B cell (primary cell): ENCODE data around the gene ASIC4. TPM values are rescaled to one million over a fixed set of nuclear protein-coding genes. Genes with fewer than 3 reads are reported as not detected.

Experiments used
- ATAC-seq: fragments of 200-7000 bp; cut with Tn5 transposase; one replicate; pipeline ENCODE4 v1.10.0; 2021; ENCODE audit warnings: low read depth, mild to moderate bottlenecking, moderate number of reproducible peaks, moderate library complexity
- CTCF ChIA-PET: fragments of 350-600 bp; sonication (Branson Sonifier 250); formaldehyde crosslinking; loops from one replicate; lab custom pipeline; 2021; ENCODE audit warnings: antibody characterized with exemption, inconsistent platforms; lab: Charles Lee
- POLR2A ChIA-PET: fragments of 350-600 bp; sonication (Branson Sonifier 250); formaldehyde crosslinking; loops from one replicate; lab custom pipeline; 2021; ENCODE audit warnings: antibody characterized with exemption; lab: Charles Lee
- DNase-seq: peaks from one replicate; pipeline ENCODE4 v3.0.0; 2013
- H2AFZ ChIP-seq: 2 replicates; pipeline ENCODE4 v1.6.1; 2012; ENCODE audit warnings: mild to moderate bottlenecking, low read depth, low read length; ENCODE audit not compliant: insufficient read depth, poor library complexity, severe bottlenecking
- H3K27ac ChIP-seq, 2 donors: 1 replicate in 1 of 2; 2 replicates in 1 of 2; pipeline ENCODE4 v1.5.1; 2012 to 2013; ENCODE audit warnings: low read length in 2 of 2, mild to moderate bottlenecking in 2 of 2, moderate library complexity in 1 of 2
- H3K27me3 ChIP-seq, 4 experiments: fragments of 200-600 bp in 1 of 4; sonication (generic) in 1 of 4; replicated peaks in 1 of 4; 1 replicate in 2 of 4; 2 replicates in 2 of 4; pipeline versions ENCODE4 v1.6.1 to v1.7.0; 2013 to 2016; ENCODE audit warnings: low read length in 3 of 4, mild to moderate bottlenecking in 2 of 4, mixed read lengths in 1 of 4, moderate library complexity in 1 of 4; ENCODE audit not compliant: insufficient read depth in 4 of 4, control insufficient read depth in 3 of 4; ENCODE audit errors: control extremely low read depth in 1 of 4
- H3K36me3 ChIP-seq, 2 experiments: replicated peaks in 1 of 2; 1 replicate in 1 of 2; 2 replicates in 1 of 2; pipeline versions ENCODE4 v1.6.1 to v1.7.1; 2013; ENCODE audit warnings: low read length in 1 of 2; ENCODE audit not compliant: insufficient read depth in 2 of 2, control insufficient read depth in 1 of 2; ENCODE audit errors: control extremely low read depth in 1 of 2, extremely low read depth in 1 of 2
- H3K4me1 ChIP-seq, 2 donors: fragments of 200-600 bp in 1 of 2; sonication (generic) in 1 of 2; 1 replicate in 1 of 2; 2 replicates in 1 of 2; pipeline versions ENCODE4 v1.5.1 to v1.6.1; 2013 to 2017; ENCODE audit warnings: low read length in 2 of 2; ENCODE audit not compliant: control insufficient read depth in 2 of 2, insufficient read depth in 2 of 2
- H3K4me2 ChIP-seq: replicated peaks from 2 replicates; pipeline ENCODE3; 2012; ENCODE audit warnings: mild to moderate bottlenecking, low read depth, low read length; ENCODE audit not compliant: poor library complexity, severe bottlenecking
- H3K4me3 ChIP-seq, 5 experiments: fragments of 200-600 bp in 1 of 5; sonication (generic) in 1 of 5; 1 replicate in 3 of 5; 2 replicates in 2 of 5; pipeline versions ENCODE4 v1.5.1 to v1.7.0; 2011 to 2016; ENCODE audit warnings: low read length in 4 of 5, mild to moderate bottlenecking in 4 of 5, low read depth in 2 of 5, control low read depth in 1 of 5, moderate library complexity in 1 of 5; ENCODE audit not compliant: insufficient read depth in 1 of 5; ENCODE audit errors: control extremely low read depth in 1 of 5, extremely low read depth in 1 of 5
- H3K79me2 ChIP-seq: fragments of 200-600 bp; sonication (generic); one replicate; pipeline ENCODE4 v1.6.0; 2016; ENCODE audit warnings: low read length; ENCODE audit not compliant: control insufficient read depth, insufficient read depth
- H3K9ac ChIP-seq: fragments of 200-600 bp; sonication (generic); 2 replicates; pipeline ENCODE4 v1.6.1; 2017; ENCODE audit warnings: mild to moderate bottlenecking, low read length, moderate library complexity
- H3K9me3 ChIP-seq, 3 donors: one replicate each; pipeline versions ENCODE4 v1.6.1 to v1.7.1; 2013; ENCODE audit warnings: low read length in 2 of 3; ENCODE audit not compliant: control insufficient read depth in 2 of 3, insufficient read depth in 1 of 3; ENCODE audit errors: control extremely low read depth in 1 of 3
- H4K20me1 ChIP-seq: 2 replicates; pipeline ENCODE4 v1.6.0; 2012; ENCODE audit warnings: mild to moderate bottlenecking, low read length; ENCODE audit not compliant: insufficient read depth, control insufficient read depth, poor library complexity, severe bottlenecking
- H3K27ac Mint-ChIP-seq: one replicate; pipeline ENCODE4 v1.8.0; 2021; ENCODE audit warnings: mixed read lengths
- H3K27me3 Mint-ChIP-seq: one replicate; pipeline ENCODE4 v1.8.0; 2021; ENCODE audit warnings: mixed read lengths
- H3K4me1 Mint-ChIP-seq: one replicate; pipeline ENCODE4 v1.8.0; 2021; ENCODE audit warnings: mixed read lengths
- H3K4me3 Mint-ChIP-seq: one replicate; pipeline ENCODE4 v1.8.0; 2021; ENCODE audit warnings: mixed read lengths
- H3K9me3 Mint-ChIP-seq: one replicate; pipeline ENCODE4 v1.8.0; 2022; ENCODE audit warnings: mixed read lengths; ENCODE audit not compliant: insufficient read depth
- EZH2 ChIP-seq: IDR thresholded peaks from 2 replicates; pipeline ENCODE4 v1.6.1; 2012; ENCODE audit warnings: borderline replicate concordance, low read depth, mild to moderate bottlenecking, moderate library complexity, low read length; ENCODE audit not compliant: insufficient read depth, poor library complexity, severe bottlenecking
- WGBS: methylation state at CpG from one replicate; pipeline ENCODE4 v1.1.5; 2013; ENCODE audit warnings: missing lambda C conversion rate; ENCODE audit not compliant: insufficient coverage; 5-methylcytosine and 5-hydroxymethylcytosine counted together
- intact Hi-C: fragments of 100-400 bp; cut with micrococcal nuclease; formaldehyde crosslinking; loops from one replicate; pipeline ENCODE4 v1.10.0; 2022
- polyA plus RNA-seq: library from polyadenylated mRNA; depleted of rRNA; stranded (reverse); fragments of >200 nt; gene quantifications from 2 replicates; pipeline ENCODE4 v1.2.3, GENCODE V29; 2012
- total RNA-seq, 2 donors: library from RNA; stranded (reverse); fragments of 120-200 nt in 1 of 2; gene quantifications; 1 replicate in 1 of 2; 2 replicates in 1 of 2; pipeline versions ENCODE4 v1.2.3 to v1.2.4, GENCODE V29; 2013 to 2022
- TF ChIP-seq, protein P1 (sequence below): fragments of 200-600 bp; IDR thresholded peaks from one replicate; pipeline ENCODE4 v1.8.0; 2022; ENCODE audit warnings: antibody characterized with exemption, mild to moderate bottlenecking

The ASIC4 gene
- total and polyA plus RNA-seq, 2 donors (not counting 1 experiment from before 2014, with no cell fraction given) = not detected

- peak; percentile 96 for ATAC-seq
- Mint-ChIP-seq H3K4me3 (peak within 1 kb of the TSS; percentile 93), H3K9me3 (no peaks in the 10 kb centered on the region), H3K27ac (peak within 1 kb of the TSS; percentile 87), H3K27me3 (peaks cover 33% of the 10 kb centered on the region), H3K4me1 (peaks cover 32% of the 10 kb centered on the region)
- peaks cover 38% of the 10 kb centered on the region in 2 donors for H3K4me1 ChIP-seq
- peak within 1 kb of the TSS in 1 of 2 donors; percentile 84 for H3K27ac ChIP-seq
- peak; percentile 94 for DNase-seq
- POLR2A ChIA-PET = interaction anchor here (0.8 to 2.8 kb wide), 2 partner anchors 10 to 111 kb away, joined by 3 to 10 read pairs; partner anchors contain the start of gene DNPEP
- CTCF ChIA-PET = interaction anchor here (0.6 to 10.4 kb wide), 10 partner anchors 11 to 100 kb away, joined by 3 to 123 read pairs (median 4); partner anchors contain the start of genes ASIC4 and STK11IP
- H3K9me3 ChIP-seq = peaks cover 0 to 21% (median 0%) of the 10 kb centered on the region in 3 donors
- peaks cover 0 to 46% (median 23%) of the 10 kb centered on the region in 4 experiments for H3K27me3 ChIP-seq
- WGBS = 1% methylated on average over 44 of the region's 49 CpGs
- H3K36me3 ChIP-seq = peaks cover 0 to 4% of the 10 kb centered on the region in 2 experiments
- TF ChIP-seq, protein P1, sequence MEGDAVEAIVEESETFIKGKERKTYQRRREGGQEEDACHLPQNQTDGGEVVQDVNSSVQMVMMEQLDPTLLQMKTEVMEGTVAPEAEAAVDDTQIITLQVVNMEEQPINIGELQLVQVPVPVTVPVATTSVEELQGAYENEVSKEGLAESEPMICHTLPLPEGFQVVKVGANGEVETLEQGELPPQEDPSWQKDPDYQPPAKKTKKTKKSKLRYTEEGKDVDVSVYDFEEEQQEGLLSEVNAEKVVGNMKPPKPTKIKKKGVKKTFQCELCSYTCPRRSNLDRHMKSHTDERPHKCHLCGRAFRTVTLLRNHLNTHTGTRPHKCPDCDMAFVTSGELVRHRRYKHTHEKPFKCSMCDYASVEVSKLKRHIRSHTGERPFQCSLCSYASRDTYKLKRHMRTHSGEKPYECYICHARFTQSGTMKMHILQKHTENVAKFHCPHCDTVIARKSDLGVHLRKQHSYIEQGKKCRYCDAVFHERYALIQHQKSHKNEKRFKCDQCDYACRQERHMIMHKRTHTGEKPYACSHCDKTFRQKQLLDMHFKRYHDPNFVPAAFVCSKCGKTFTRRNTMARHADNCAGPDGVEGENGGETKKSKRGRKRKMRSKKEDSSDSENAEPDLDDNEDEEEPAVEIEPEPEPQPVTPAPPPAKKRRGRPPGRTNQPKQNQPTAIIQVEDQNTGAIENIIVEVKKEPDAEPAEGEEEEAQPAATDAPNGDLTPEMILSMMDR = no peak
- no peak for TF ChIP-seq EZH2
- no peaks in the 10 kb centered on the region for H4K20me1 ChIP-seq
- H3K79me2 ChIP-seq = peaks cover 19% of the 10 kb centered on the region
- H3K4me3 ChIP-seq = peak within 1 kb of the TSS; percentile 65 to 90 (median 79)
- peak within 1 kb of the TSS; percentile 92 for H3K9ac ChIP-seq
- intact Hi-C loops = loop anchor here (1.0 to 5.0 kb wide), 6 partner anchors 45 to 1226 kb away; partner anchors contain the start of genes AAMP, CHPF, CNOT9 and CNPPD1
- H3K4me2 ChIP-seq = peak within 1 kb of the TSS; percentile 98
- peak within 1 kb of the TSS; percentile 97 for H2AFZ ChIP-seq
Measured at GRCh38 chr2:219498280-219499057, 15.8 kb upstream of the ASIC4 start, which contains the start of gene GMPPA. Gene GMPPA (plus strand): TSS chr2:219498891. CDS start chr2:219499976, 1,085 bp downstream.
